ENCODE measurements around the gene MSTN.

DNA sequence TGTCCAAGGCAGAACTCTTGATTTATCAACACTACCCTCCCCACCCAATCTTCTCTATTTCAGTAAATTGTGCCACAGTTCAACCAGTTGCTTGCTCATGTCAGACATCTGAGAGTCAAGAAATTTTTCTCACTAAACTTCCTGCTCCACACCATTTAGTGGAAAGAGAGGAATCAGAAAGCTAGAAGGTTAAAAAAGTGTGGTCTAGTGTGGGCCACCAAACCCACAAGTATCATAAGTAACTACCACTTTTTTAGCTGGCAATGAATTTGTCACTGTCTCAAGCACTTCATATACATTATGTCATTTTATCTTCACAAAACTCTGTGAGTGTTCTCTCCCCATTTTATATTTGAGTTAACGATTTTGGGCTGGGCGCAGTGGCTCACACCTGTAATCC is 16.6 kb upstream of the MSTN start:
- TF ChIP-seq POLR2AphosphoS5 (IDR thresholded peaks at IDR 0.05; ENCODE audit: low read depth, low read length) (no peak), POLR2A (IDR thresholded peaks at IDR 0.05; ENCODE audit: low read depth, low read length) (no peak), TAF1 (IDR thresholded peaks at IDR 0.05; ENCODE audit: borderline replicate concordance, low read depth, low read length) (no peak)
